HepG2 (cell line): ENCODE results near the gene LAMB2. TPM values are rescaled to one million over a fixed set of nuclear protein-coding genes. Genes with fewer than 3 reads are reported as not detected.

ENCODE experiments used
- FOSL2 ChIP-seq: sonication (generic); formaldehyde crosslinking; IDR thresholded peaks from 2 replicates; pipeline ENCODE4 v1.4.0; 2020; ENCODE audit warnings: missing genetic modification reagents
- GTF3A ChIP-seq: sonication (generic); formaldehyde crosslinking; conservative IDR thresholded peaks from 2 replicates; pipeline ENCODE4 v1.4.0; 2020; ENCODE audit warnings: mild to moderate bottlenecking, missing genetic modification reagents
- HNRNPH1 ChIP-seq: fragments of 200-400 bp; formaldehyde crosslinking; optimal IDR thresholded peaks from 2 replicates; pipeline ENCODE3; 2017; ENCODE audit warnings: mild to moderate bottlenecking, low read depth, low read length
- KDM4B ChIP-seq: sonication (generic); formaldehyde crosslinking; IDR thresholded peaks from 2 replicates; pipeline ENCODE4 v1.4.0; 2020; ENCODE audit warnings: missing genetic modification reagents
- KLF6 ChIP-seq: IDR thresholded peaks from 2 replicates; pipeline ENCODE4 v1.8.0; 2016; ENCODE audit warnings: missing biosample characterization, missing genetic modification reagents
- NFE2 ChIP-seq: sonication (generic); formaldehyde crosslinking; IDR thresholded peaks from 2 replicates; pipeline ENCODE4 v1.4.0; 2020; ENCODE audit warnings: missing genetic modification reagents
- PPARG ChIP-seq: conservative IDR thresholded peaks from 2 replicates; pipeline ENCODE4 v1.6.1; 2016; ENCODE audit warnings: missing biosample characterization, missing genetic modification reagents
- RFX5 ChIP-seq: IDR thresholded peaks from 2 replicates; pipeline ENCODE4 v1.6.1; 2011; ENCODE audit warnings: low read depth, low read length, improper control_type of control experiment
- SMYD3 ChIP-seq: sonication (generic); formaldehyde crosslinking; IDR thresholded peaks from 2 replicates; pipeline ENCODE4 v1.8.1; 2023; ENCODE audit warnings: mild to moderate bottlenecking, missing genetic modification reagents
- U2AF1 ChIP-seq: fragments of 200-400 bp; formaldehyde crosslinking; optimal IDR thresholded peaks from 2 replicates; pipeline ENCODE3; 2017; ENCODE audit warnings: mild to moderate bottlenecking, low read depth, low read length
- ZNF124 ChIP-seq: sonication (generic); formaldehyde crosslinking; IDR thresholded peaks from 2 replicates; pipeline ENCODE4 v1.4.0; 2020; ENCODE audit warnings: missing genetic modification reagents
- ZNF136 ChIP-seq: sonication (generic); formaldehyde crosslinking; IDR thresholded peaks from 2 replicates; pipeline ENCODE4 v1.8.1; 2022; ENCODE audit warnings: low read depth, mild to moderate bottlenecking, moderate library complexity, missing genetic modification reagents
- ZNF354B ChIP-seq: sonication (generic); formaldehyde crosslinking; IDR thresholded peaks from 2 replicates; pipeline ENCODE4 v1.8.0; 2022; ENCODE audit warnings: mild to moderate bottlenecking, missing genetic modification reagents
- ZNF660 ChIP-seq: sonication (generic); formaldehyde crosslinking; IDR thresholded peaks from 2 replicates; pipeline ENCODE4 v1.5.1; 2020; ENCODE audit warnings: mild to moderate bottlenecking, low read depth, missing genetic modification reagents, borderline replicate concordance
- ZNF672 ChIP-seq: sonication (generic); formaldehyde crosslinking; IDR thresholded peaks from 2 replicates; pipeline ENCODE4 v1.8.1; 2022; ENCODE audit warnings: missing genetic modification reagents
- ZNF709 ChIP-seq: sonication (generic); formaldehyde crosslinking; IDR thresholded peaks from 2 replicates; pipeline ENCODE4 v1.5.0; 2020; ENCODE audit warnings: mild to moderate bottlenecking, missing genetic modification reagents
- ZNF720 ChIP-seq: sonication (generic); formaldehyde crosslinking; IDR thresholded peaks from 2 replicates; pipeline ENCODE4 v1.4.0; 2020; ENCODE audit warnings: missing genetic modification reagents
- ZNF746 ChIP-seq: sonication (generic); formaldehyde crosslinking; IDR thresholded peaks from 2 replicates; pipeline ENCODE4 v1.8.0; 2022; ENCODE audit warnings: mild to moderate bottlenecking, missing genetic modification reagents
- ZNF782 ChIP-seq: sonication (generic); formaldehyde crosslinking; IDR thresholded peaks from 2 replicates; pipeline ENCODE4 v1.4.0; 2020; ENCODE audit warnings: missing genetic modification reagents, mild to moderate bottlenecking, borderline replicate concordance
- polyA plus RNA-seq, 8 experiments: library from polyadenylated mRNA; depleted of rRNA in 3 of 8; stranded (reverse) in 7 of 8; unstranded in 1 of 8; fragments of >200 nt; fragmentation: Illumina TruSeq in 4 of 8; extraction: Trizol in 4 of 8; gene quantifications; 2 replicates each; pipeline versions ENCODE4 v1.2.1 to v1.2.3, GENCODE V29; 2011 to 2016; ENCODE audit warnings: low read depth in 4 of 8, missing spikeins in 1 of 8, mixed read lengths in 1 of 8; ENCODE audit not compliant: insufficient read depth in 1 of 8
- total RNA-seq, 5 experiments: library from RNA; depleted of rRNA; stranded (reverse); fragments of >200 nt; fragmentation: Illumina TruSeq; extraction: Trizol; gene quantifications; 2 replicates each; pipeline ENCODE4 v1.2.3, GENCODE V29; 2016; ENCODE audit warnings: low read depth in 1 of 5
- TF ChIP-seq, protein P1 (sequence below): sonication (generic); formaldehyde crosslinking; IDR thresholded peaks from 2 replicates; pipeline ENCODE4 v1.4.0; 2020; ENCODE audit warnings: missing genetic modification reagents
- TF ChIP-seq, protein P2 (sequence below): sonication (generic); formaldehyde crosslinking; IDR thresholded peaks from 2 replicates; pipeline ENCODE4 v1.8.1; 2023; ENCODE audit warnings: mild to moderate bottlenecking, moderate library complexity, missing genetic modification reagents
- TF ChIP-seq, protein P3 (sequence below): sonication (generic); formaldehyde crosslinking; IDR thresholded peaks from 2 replicates; pipeline ENCODE4 v1.5.1; 2020; ENCODE audit warnings: missing genetic modification reagents, mild to moderate bottlenecking, borderline replicate concordance
- TF ChIP-seq, protein P4 (sequence below): sonication (generic); formaldehyde crosslinking; IDR thresholded peaks from 2 replicates; pipeline ENCODE4 v1.4.0; 2020; ENCODE audit warnings: missing genetic modification reagents, mild to moderate bottlenecking, borderline replicate concordance
- TF ChIP-seq, protein P5 (sequence below): sonication (generic); formaldehyde crosslinking; IDR thresholded peaks from 2 replicates; pipeline ENCODE4 v1.4.0; 2020; ENCODE audit warnings: missing genetic modification reagents

LAMB2 gene
- total and polyA plus RNA-seq, 2 of the 13 experiments (the other 11 are each of a cell fraction or from before 2014, with no cell fraction given) = 208 to 443 TPM

DNA sequence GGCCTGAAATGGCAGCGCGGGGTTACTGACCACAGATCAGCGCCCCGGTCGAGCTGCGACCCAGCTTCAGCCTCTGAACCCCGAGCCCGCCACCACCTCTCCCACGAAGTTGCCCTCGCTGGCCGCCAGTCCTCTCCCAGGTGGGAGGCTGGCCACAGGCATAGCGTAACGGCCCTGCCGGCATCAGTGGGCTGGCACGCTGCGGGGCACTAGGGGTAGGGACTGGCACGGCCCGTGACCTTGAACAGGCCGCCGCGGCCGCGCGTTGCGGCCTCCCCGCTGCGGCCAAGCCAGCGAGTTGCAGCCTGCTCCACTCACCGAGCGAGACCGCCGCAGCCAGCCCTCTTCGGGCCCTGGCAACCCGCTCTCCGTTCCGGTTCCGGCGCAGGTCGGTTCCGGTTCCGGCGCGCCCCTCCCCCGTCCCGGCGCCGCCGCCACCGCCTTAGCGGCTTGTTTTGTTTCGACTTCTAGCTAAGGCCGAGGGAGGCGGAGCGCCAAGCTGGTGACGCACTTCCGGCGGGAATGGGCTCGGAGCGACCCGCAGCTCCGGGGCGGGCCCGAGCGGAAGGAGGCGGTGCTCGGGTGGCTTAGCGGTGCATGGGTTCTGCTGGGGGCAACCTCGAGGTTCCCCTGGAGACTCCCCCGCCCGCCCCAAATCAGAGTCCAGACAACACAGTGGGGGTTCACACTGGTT is 12.3 kb downstream of the LAMB2 start, which contains the start of gene USP19 (continued):
- TF ChIP-seq, protein P1, sequence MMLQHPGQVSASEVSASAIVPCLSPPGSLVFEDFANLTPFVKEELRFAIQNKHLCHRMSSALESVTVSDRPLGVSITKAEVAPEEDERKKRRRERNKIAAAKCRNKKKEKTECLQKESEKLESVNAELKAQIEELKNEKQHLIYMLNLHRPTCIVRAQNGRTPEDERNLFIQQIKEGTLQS = peak; percentile 47
- TF ChIP-seq, protein P2, sequence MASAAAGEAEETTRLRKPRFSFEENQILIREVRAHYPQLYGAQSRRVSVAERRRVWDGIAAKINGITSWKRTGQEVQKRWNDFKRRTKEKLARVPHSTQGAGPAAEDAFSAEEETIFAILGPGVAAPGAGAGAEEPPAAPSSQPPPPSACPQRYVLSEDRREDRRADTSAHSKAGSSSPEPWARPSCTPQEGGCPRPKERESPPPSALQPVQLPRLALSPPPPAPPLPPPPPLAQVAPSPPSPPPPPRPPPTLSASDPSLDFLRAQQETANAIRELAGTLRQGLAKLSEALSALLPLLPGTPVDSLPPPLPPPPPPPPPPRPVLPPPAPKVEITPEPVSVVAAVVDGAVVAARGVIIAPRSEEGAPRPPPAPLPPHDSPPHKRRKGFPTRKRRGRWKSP (CRISPR knock-in tag) = no peak
- no peak for TF ChIP-seq U2AF1
- TF ChIP-seq NFE2 (CRISPR knock-in tag) = no peak
- TF ChIP-seq ZNF136 (CRISPR knock-in tag) = 0 out of 2 replicates have a peak, but pooled peaks have one; percentile 28
- TF ChIP-seq, protein P3, sequence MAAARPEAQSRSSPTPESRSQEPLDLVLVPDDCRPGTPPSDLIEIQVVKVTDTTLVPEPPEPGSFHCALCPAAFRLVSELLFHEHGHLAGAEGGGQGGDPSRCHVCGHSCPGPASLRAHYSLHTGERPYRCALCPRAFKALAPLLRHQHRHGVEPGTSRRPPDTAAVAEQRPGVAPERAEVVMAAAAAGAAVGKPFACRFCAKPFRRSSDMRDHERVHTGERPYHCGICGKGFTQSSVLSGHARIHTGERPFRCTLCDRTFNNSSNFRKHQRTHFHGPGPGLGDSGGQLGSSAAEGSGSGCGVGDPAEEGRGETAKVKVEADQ = no peak
- peak; percentile 54; the same call in 1 of the 2 replicates for TF ChIP-seq RFX5
- TF ChIP-seq ZNF746 (CRISPR knock-in tag) = no peak
- TF ChIP-seq ZNF709 (CRISPR knock-in tag) = 0 out of 2 replicates have a peak, but pooled peaks have one; percentile 47
- no peak for TF ChIP-seq ZNF354B (CRISPR knock-in tag)
- 0 out of 2 replicates have a peak, but pooled peaks have one; percentile 79 for TF ChIP-seq ZNF720 (CRISPR knock-in tag)
- TF ChIP-seq KDM4B (CRISPR knock-in tag) = peak; percentile 46; the same call in 1 of the 2 replicates
- TF ChIP-seq, protein P4, sequence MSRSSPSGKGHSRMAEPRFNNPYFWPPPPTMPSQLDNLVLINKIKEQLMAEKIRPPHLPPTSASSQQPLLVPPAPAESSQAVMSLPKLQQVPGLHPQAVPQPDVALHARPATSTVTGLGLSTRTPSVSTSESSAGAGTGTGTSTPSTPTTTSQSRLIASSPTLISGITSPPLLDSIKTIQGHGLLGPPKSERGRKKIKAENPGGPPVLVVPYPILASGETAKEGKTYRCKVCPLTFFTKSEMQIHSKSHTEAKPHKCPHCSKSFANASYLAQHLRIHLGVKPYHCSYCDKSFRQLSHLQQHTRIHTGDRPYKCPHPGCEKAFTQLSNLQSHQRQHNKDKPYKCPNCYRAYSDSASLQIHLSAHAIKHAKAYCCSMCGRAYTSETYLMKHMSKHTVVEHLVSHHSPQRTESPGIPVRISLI = no peak
- TF ChIP-seq, protein P5, sequence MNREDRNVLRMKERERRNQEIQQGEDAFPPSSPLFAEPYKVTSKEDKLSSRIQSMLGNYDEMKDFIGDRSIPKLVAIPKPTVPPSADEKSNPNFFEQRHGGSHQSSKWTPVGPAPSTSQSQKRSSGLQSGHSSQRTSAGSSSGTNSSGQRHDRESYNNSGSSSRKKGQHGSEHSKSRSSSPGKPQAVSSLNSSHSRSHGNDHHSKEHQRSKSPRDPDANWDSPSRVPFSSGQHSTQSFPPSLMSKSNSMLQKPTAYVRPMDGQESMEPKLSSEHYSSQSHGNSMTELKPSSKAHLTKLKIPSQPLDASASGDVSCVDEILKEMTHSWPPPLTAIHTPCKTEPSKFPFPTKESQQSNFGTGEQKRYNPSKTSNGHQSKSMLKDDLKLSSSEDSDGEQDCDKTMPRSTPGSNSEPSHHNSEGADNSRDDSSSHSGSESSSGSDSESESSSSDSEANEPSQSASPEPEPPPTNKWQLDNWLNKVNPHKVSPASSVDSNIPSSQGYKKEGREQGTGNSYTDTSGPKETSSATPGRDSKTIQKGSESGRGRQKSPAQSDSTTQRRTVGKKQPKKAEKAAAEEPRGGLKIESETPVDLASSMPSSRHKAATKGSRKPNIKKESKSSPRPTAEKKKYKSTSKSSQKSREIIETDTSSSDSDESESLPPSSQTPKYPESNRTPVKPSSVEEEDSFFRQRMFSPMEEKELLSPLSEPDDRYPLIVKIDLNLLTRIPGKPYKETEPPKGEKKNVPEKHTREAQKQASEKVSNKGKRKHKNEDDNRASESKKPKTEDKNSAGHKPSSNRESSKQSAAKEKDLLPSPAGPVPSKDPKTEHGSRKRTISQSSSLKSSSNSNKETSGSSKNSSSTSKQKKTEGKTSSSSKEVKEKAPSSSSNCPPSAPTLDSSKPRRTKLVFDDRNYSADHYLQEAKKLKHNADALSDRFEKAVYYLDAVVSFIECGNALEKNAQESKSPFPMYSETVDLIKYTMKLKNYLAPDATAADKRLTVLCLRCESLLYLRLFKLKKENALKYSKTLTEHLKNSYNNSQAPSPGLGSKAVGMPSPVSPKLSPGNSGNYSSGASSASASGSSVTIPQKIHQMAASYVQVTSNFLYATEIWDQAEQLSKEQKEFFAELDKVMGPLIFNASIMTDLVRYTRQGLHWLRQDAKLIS = no peak
- peak; percentile 78 for TF ChIP-seq KLF6
- TF ChIP-seq PPARG (CRISPR knock-in tag) = 0 out of 2 replicates have a peak, but pooled peaks have one; percentile 33
- 0 out of 2 replicates have a peak, but pooled peaks have one; percentile 55 for TF ChIP-seq SMYD3
- TF ChIP-seq ZNF660 (CRISPR knock-in tag) = no peak
- TF ChIP-seq ZNF672 (CRISPR knock-in tag) = no peak
- TF ChIP-seq FOSL2 = no peak; the same call in 1 of the 2 replicates
- TF ChIP-seq HNRNPH1 = no peak
- no peak for TF ChIP-seq ZNF782 (CRISPR knock-in tag)
- 0 out of 2 replicates have a peak, but pooled peaks have one; percentile 71 for TF ChIP-seq ZNF124 (CRISPR knock-in tag)
- TF ChIP-seq GTF3A (CRISPR knock-in tag) = no peak
